A673 (cell line): ENCODE results near the gene APOA5.

Experiments used
- EZH2 ChIP-seq: fragments of 200-600 bp; sonication (generic); IDR thresholded peaks from 2 replicates; pipeline ENCODE4 v1.6.1; 2017; ENCODE audit warnings: borderline replicate concordance, low read depth, mild to moderate bottlenecking, mixed read lengths, antibody characterized with exemption, low read length; ENCODE audit not compliant: poor library complexity, severe bottlenecking
- TF ChIP-seq, protein P1 (sequence below): fragments of 300-800, 200-600 bp; sonication (generic); conservative IDR thresholded peaks from 2 replicates; pipeline ENCODE4 v1.5.1; 2017; ENCODE audit warnings: low read depth, mild to moderate bottlenecking, antibody characterized with exemption, low read length, moderate library complexity, mixed read lengths

DNA sequence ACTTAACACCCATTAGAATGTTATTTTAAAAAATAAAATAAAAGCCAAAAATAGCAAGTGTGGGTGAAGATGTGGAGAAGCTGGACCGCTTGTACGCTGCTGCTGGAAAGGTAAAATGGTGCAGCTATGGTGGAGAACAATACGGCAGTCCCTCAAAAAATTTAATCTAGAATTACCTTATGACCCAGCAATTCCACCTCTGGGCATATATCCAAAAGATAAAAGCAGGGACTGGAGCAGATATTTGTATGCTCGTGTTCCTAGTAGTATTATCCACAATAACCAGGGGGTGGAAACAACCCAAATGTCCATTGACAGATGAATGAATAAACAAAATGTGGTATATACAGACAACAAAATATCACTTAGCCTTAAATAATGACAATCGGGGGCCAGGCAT, 6.1 kb upstream of the APOA5 start:
- TF ChIP-seq, protein P1, sequence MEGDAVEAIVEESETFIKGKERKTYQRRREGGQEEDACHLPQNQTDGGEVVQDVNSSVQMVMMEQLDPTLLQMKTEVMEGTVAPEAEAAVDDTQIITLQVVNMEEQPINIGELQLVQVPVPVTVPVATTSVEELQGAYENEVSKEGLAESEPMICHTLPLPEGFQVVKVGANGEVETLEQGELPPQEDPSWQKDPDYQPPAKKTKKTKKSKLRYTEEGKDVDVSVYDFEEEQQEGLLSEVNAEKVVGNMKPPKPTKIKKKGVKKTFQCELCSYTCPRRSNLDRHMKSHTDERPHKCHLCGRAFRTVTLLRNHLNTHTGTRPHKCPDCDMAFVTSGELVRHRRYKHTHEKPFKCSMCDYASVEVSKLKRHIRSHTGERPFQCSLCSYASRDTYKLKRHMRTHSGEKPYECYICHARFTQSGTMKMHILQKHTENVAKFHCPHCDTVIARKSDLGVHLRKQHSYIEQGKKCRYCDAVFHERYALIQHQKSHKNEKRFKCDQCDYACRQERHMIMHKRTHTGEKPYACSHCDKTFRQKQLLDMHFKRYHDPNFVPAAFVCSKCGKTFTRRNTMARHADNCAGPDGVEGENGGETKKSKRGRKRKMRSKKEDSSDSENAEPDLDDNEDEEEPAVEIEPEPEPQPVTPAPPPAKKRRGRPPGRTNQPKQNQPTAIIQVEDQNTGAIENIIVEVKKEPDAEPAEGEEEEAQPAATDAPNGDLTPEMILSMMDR = no peak
- no peak for TF ChIP-seq EZH2
